PC-9 (cell line): Measurements from ENCODE around the gene NME7.

Experiments
- CTCF ChIP-seq: fragments of 200-600 bp; sonication (generic); conservative IDR thresholded peaks from 2 replicates; pipeline ENCODE4 v1.6.1; 2017; ENCODE audit warnings: mixed run types, antibody characterized with exemption, mild to moderate bottlenecking, moderate library complexity
- EZH2 ChIP-seq: fragments of 200-600 bp; sonication (generic); IDR thresholded peaks from 2 replicates; pipeline ENCODE4 v1.8.0; 2017; ENCODE audit warnings: antibody characterized with exemption, low read depth

- no peak for TF ChIP-seq CTCF
- no peak for TF ChIP-seq EZH2
Observed at GRCh38 chr1:169263059-169263458, 104.5 kb downstream of the NME7 start.
